Stimulated activated CD8-positive, alpha-beta memory T cell treated with anti-CD3 and anti-CD28 coated beads, Interleukin-2, amount 100 ng/mL, for 1 hour (primary cell): ENCODE measurements around the gene KMT2B.

ENCODE experiments used
- DNase-seq, 2 donors: peaks; one replicate each; pipeline ENCODE4 v3.0.0-alpha.2; 2020; ENCODE audit warnings: low read depth in 2 of 2

Gene KMT2B

DNA sequence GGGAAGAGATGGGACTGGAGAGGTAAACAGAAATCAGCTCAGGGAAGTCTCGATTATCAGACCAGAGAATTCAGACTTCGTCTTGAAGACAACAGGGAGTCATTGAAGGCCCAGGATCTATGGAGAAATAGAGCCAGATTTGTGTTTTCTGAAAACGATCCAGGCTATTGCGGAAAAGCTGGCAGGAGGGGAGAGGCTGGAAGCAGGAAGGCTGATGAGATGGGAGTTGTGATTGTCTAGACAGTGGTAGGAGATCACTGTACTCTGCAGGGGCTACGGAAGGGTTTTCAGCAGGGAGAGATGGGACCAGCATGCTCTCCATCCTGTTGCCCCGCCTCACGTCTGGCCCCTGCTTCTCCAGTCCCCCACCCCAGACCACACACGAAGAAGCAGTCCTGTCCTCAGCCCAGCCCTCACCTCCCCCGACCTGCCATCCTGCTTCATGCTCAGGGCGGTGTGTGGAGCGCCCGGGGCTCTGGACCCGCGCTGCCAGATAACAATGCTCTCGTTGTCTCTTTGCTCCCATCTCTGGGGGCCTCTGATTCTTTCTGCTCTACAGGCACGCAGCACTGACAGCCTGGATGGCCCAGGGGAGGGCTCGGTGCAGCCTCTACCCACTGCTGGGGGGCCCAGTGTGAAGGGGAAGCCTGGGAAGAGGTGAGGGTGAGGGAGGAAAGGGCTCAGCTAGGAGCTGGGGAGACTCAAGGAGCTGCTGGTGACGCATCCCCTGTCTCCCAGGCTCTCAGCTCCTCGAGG lies 59.5 kb downstream of the KMT2B start:
- DNase-seq, result no peak

DNA sequence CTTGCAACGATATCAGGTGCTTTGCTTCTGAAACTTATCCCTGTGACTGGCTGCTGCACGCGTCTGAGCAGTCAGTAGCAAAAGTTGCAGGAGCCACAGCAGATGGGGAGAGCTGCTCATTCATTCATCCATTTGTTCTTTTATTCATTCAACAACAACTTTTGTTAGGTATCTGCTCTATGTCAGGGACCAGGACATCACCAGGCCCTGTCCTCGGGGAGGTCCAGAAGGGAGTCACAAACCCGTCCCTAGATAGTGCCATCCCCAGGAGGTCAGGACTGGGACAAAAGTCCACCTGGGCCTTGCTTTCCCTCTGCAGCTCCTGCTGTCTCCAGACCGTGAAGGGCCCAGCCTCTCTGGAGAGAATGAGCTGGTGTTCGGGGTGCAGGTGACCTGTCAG lies 60.2 kb downstream of the KMT2B start:
- DNase-seq, result no peak

DNA sequence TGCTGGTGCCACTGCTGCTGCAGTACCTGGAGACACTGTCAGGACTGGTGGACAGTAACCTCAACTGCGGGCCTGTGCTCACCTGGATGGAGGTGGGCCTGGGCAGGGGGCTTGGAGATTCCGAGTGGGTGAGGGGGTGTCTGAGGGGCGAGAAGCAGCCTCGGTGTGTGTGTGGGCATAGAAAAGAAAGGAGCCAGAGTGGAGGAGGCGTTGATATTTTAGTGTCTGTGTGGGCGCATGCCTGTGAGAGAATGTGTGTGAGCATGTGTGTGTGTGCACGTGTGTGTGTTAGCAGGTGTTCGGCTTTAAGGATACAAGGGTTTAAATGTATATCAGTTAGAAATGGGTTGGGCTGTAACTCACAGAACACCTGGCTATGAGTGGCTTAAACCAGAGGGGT lies 61.2 kb downstream of the KMT2B start:
- DNase-seq, result no peak

DNA sequence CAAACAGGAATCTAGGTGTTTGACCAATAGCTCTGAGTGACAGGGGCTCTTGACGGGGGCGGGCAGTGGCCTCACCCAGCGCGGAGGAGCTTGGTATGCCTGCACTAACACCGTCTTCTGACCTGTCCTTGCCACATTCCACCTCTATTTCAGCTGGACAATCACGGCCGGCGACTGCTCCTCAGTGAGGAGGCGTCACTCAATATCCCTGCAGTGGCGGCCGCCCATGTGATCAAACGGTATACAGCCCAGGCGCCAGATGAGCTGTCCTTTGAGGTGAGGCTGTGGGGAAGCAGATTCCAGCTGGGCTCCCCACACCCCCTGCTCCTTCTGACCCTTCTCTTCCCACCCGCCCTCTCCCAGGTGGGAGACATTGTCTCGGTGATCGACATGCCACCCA lies 62.3 kb downstream of the KMT2B start:
- no peak for DNase-seq

DNA sequence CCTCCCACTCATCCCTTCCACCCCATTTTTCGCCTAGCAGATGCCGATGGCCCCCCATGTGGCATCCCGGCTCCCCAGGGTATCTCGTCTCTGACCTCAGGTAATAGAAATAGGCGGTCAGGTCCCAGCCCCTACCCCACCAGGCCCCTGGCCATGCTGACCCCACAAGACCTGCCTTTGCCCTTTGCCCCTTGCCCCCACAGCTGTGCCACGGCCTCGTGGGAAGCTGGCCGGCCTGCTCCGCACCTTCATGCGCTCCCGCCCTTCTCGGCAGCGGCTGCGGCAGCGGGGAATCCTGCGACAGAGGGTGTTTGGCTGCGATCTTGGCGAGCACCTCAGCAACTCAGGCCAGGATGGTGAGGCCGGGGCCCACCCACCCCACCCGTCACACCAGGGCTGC lies 62.9 kb downstream of the KMT2B start:
- no peak for DNase-seq

DNA sequence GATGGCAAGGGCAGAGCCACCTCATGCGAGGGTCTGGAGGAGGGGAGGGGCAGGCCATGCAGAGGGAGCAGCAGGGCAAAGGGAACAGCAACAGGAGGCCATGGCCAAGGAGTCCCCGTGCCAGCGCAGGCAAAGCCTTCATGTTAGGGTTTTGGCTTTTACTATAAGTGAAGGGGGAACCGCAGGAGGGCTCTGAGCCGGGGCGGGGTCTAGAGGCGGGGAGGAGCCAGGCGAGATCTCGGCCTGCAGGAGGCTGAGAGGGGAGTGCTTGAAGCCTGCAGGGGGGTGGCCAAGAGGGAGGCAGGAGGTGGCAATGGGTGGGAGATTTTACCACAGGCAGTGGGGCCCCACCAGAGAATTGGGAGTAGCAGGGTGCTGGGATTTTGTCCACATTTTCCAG lies 63.8 kb downstream of the KMT2B start:
- DNase-seq, result no peak

DNA sequence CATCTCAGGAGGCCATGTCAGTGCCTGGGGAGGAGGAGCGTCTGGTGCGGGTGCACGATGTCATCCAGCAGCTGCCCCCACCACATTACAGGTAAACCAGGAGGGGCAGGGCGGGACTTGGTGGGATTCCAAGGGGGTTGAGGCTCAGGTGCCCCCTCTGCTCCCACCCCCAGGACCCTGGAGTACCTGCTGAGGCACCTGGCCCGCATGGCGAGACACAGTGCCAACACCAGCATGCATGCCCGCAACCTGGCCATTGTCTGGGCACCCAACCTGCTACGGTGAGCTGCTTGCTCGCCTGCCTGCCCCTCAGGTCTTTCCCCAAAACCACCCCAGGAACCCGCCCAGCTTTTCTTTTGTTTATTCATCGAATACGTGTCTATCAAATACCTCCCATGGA lies 64.8 kb downstream of the KMT2B start:
- DNase-seq, result no peak

DNA sequence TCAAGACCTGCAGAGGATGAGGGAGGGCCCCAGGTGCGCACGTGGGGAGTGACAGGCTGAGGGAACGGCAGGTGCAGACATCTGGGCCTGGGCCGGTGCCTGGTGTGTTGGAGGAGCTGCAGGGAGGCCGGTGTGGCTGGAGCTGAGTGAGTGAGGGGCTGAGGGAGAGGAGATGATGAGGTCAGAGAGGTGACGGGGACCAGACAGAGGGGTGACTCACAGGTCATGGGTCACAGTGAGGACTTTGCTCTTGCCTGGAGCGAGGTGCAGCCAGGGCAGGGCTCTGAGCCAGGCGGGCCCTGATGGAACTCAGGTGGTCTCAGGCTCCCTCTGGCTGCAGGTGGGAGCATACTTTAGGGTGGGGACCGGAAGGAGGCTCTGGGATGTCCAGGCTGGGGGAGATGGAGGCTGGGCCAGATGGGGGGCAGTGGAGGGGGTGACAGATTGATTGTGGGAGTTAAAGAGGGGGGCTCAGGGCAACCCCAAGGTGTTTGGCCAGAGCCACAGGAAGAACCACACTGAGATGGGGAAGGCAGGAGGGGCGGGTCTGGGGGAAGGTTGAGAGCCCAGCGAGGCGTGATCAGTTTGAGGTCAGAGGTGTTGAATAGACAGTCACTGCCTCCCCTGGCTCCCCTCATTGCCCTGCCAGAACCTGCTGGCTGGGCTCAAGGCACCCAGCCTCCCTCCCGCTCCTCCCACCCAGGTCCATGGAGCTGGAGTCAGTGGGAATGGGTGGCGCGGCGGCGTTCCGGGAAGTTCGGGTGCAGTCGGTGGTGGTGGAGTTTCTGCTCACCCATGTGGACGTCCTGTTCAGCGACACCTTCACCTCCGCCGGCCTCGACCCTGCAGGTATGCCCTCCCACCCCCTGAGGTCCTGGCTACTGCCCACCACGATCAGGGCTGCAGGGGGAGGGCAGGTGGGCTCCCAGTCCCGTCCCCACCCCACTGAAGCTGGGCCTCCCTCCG lies 65.9 kb downstream of the KMT2B start:
- no peak for DNase-seq

DNA sequence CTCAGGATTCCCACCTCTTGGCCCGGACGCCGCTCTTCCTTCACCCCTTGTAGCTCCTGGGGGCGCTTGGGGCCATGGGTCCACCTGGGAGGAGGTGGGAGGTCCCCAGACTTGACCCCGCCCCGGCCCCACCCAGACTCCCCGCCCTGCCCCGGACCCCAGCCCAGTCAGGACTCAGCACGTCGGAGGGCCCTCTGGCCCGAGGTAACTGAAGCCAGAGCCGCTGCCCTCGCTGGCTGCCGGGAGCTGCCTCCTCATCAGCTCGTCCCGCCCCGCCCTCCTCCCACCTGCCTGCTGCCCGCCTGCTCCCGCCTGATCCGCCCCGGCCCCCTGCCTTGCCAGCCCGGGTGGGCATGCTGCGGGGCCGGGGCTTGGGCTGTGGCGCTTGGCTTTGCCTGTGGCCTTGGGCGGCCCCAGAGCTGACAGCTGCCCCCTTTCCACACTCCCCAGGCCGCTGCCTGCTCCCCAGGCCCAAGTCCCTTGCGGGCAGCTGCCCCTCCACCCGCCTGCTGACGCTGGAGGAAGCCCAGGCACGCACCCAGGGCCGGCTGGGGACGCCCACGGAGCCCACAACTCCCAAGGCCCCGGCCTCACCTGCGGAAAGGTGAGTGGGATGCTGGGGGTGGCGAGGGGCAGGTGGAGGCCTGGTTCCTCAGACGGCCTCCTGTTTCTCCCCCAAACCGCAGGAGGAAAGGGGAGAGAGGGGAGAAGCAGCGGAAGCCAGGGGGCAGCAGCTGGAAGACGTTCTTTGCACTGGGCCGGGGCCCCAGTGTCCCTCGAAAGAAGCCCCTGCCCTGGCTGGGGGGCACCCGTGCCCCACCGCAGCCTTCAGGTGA lies 66.9 kb downstream of the KMT2B start:
- DNase-seq, result no peak

DNA sequence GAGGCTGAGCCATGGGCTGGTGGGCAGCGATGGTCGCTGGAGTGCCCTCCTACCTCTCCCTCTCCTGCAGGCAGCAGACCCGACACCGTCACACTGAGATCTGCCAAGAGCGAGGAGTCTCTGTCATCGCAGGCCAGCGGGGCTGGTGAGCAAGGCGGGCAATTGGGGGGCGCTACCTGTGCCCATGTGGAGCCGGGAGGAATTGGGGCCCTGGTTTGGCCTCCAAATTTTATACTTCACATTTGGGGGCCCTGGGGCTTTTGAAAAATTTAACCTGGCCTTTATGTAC lies 67.5 kb downstream of the KMT2B start:
- DNase-seq, result no peak

DNA sequence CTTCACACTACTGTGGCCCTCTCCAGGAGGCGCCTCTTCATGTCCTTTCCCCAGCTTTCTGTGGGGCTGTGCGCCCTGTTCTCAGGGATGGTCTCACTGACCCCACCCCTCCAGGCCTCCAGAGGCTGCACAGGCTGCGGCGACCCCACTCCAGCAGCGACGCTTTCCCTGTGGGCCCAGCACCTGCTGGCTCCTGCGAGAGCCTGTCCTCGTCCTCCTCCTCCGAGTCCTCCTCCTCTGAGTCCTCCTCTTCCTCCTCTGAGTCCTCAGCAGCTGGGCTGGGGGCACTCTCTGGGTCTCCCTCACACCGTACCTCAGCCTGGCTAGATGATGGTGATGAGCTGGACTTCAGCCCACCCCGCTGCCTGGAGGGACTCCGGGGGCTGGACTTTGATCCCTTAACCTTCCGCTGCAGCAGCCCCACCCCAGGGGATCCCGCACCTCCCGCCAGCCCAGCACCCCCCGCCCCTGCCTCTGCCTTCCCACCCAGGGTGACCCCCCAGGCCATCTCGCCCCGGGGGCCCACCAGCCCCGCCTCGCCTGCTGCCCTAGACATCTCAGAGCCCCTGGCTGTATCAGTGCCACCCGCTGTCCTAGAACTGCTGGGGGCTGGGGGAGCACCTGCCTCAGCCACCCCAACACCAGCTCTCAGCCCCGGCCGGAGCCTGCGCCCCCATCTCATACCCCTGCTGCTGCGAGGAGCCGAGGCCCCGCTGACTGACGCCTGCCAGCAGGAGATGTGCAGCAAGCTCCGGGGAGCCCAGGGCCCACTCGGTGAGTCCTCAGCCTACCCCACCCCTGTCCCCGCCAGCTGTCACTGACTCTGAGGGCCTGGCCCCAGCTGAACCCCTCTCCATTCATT lies 68.7 kb downstream of the KMT2B start:
- DNase-seq, result no peak

DNA sequence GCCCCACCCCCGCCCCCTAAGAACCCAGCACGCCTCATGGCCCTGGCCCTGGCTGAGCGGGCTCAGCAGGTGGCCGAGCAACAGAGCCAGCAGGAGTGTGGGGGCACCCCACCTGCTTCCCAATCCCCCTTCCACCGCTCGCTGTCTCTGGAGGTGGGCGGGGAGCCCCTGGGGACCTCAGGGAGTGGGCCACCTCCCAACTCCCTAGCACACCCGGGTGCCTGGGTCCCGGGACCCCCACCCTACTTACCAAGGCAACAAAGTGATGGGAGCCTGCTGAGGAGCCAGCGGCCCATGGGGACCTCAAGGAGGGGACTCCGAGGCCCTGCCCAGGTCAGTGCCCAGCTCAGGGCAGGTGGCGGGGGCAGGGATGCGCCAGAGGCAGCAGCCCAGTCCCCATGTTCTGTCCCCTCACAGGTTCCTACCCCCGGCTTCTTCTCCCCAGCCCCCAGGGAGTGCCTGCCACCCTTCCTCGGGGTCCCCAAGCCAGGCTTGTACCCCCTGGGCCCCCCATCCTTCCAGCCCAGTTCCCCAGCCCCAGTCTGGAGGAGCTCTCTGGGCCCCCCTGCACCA lies 69.5 kb downstream of the KMT2B start:
- DNase-seq, result no peak
